Neural cell (in vitro differentiated cells): ENCODE data around the gene FAM219B.

Source experiments
- EZH2 ChIP-seq: fragments of 200-600, 300-800 bp; shearing (Covaris generic), sonication (generic); IDR thresholded peaks from 2 replicates; pipeline ENCODE4 v1.6.1; 2014; ENCODE audit warnings: antibody characterized with exemption, low read length, borderline replicate concordance, mild to moderate bottlenecking; ENCODE audit not compliant: insufficient read depth, poor library complexity, severe bottlenecking
- POLR2AphosphoS5 ChIP-seq: IDR thresholded peaks from 2 replicates; pipeline ENCODE4 v1.6.1; 2012
- TF ChIP-seq, protein P1 (sequence below): fragments of 450-650 bp; IDR thresholded peaks from 2 replicates; pipeline ENCODE4 v1.5.1; 2014; ENCODE audit warnings: antibody characterized with exemption, mild to moderate bottlenecking, moderate library complexity; ENCODE audit not compliant: poor library complexity, severe bottlenecking

DNA sequence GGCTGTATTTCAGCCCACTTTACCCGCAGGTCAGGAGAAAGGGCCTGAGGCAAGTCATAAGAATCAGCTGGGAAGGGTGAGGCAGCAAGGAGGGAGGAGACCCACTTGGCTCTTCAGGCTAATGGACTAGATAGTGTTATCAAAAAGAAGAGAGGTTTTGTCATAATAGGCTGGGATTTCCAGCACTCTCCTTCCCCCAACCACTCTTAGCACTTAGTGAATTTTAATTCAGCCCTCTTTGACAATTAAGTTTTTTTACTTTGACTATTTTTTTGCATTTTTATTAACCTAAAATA is 16.0 kb downstream of the FAM219B start:
- TF ChIP-seq, protein P1, sequence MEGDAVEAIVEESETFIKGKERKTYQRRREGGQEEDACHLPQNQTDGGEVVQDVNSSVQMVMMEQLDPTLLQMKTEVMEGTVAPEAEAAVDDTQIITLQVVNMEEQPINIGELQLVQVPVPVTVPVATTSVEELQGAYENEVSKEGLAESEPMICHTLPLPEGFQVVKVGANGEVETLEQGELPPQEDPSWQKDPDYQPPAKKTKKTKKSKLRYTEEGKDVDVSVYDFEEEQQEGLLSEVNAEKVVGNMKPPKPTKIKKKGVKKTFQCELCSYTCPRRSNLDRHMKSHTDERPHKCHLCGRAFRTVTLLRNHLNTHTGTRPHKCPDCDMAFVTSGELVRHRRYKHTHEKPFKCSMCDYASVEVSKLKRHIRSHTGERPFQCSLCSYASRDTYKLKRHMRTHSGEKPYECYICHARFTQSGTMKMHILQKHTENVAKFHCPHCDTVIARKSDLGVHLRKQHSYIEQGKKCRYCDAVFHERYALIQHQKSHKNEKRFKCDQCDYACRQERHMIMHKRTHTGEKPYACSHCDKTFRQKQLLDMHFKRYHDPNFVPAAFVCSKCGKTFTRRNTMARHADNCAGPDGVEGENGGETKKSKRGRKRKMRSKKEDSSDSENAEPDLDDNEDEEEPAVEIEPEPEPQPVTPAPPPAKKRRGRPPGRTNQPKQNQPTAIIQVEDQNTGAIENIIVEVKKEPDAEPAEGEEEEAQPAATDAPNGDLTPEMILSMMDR = no peak
- TF ChIP-seq EZH2 (no peak), POLR2AphosphoS5 (no peak)
